BE2C (cell line): ENCODE measurements around the gene GALNT6.

Source experiments
- DNase-seq: peaks from one replicate; pipeline ENCODE4 v3.0.0-alpha.2; 2020
- H3K27me3 ChIP-seq: fragments of 250-450 bp; sonication (Bioruptor Pico); 2 replicates; pipeline ENCODE4 v1.5.1; 2020; ENCODE audit warnings: mild to moderate bottlenecking
- H3K36me3 ChIP-seq: fragments of 250-450 bp; sonication (Bioruptor Pico); 2 replicates; pipeline ENCODE4 v1.5.1; 2020; ENCODE audit warnings: mild to moderate bottlenecking
- H3K4me1 ChIP-seq: fragments of 250-450 bp; sonication (Bioruptor Pico); 2 replicates; pipeline ENCODE4 v1.5.1; 2020
- H3K4me3 ChIP-seq: 2 replicates; pipeline ENCODE4 v1.5.1; 2011; ENCODE audit warnings: low read depth, low read length
- H3K9me3 ChIP-seq: fragments of 250-450 bp; sonication (Bioruptor Pico); 2 replicates; pipeline ENCODE4 v1.5.1; 2020
- TF ChIP-seq, protein P1 (sequence below): IDR thresholded peaks from 2 replicates; pipeline ENCODE4 v1.5.1; 2012; ENCODE audit warnings: mild to moderate bottlenecking, low read depth, low read length

GALNT6 gene

DNA sequence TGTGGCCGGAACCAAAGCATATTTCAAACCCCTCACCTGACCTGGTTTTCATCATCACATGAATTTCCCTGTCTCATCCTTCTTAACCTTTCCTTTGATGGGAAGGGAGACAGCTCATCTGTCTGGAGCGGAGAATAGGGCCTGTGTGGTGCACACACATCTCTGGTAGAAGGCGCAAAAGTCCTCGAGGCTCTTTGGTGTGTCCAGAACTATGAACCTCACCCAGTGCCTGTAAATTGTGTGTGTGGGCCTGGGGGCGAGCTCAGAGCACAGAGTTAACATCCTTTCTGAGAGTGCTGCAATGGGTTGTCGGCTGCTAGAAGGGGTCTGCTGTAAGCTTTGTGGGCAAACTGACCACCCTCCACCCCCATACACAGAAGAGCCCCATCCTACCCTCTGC, 749 bp downstream of the GALNT6 start:
- H3K4me1 ChIP-seq, result peaks cover 35% of the 10 kb centered on the region
- DNase-seq, result no peak
- H3K27me3 ChIP-seq, result no peaks in the 10 kb centered on the region
- TF ChIP-seq, protein P1, sequence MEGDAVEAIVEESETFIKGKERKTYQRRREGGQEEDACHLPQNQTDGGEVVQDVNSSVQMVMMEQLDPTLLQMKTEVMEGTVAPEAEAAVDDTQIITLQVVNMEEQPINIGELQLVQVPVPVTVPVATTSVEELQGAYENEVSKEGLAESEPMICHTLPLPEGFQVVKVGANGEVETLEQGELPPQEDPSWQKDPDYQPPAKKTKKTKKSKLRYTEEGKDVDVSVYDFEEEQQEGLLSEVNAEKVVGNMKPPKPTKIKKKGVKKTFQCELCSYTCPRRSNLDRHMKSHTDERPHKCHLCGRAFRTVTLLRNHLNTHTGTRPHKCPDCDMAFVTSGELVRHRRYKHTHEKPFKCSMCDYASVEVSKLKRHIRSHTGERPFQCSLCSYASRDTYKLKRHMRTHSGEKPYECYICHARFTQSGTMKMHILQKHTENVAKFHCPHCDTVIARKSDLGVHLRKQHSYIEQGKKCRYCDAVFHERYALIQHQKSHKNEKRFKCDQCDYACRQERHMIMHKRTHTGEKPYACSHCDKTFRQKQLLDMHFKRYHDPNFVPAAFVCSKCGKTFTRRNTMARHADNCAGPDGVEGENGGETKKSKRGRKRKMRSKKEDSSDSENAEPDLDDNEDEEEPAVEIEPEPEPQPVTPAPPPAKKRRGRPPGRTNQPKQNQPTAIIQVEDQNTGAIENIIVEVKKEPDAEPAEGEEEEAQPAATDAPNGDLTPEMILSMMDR, result no peak
- H3K4me3 ChIP-seq, result peak overlapping the region; percentile 73
- no peaks in the 10 kb centered on the region for H3K36me3 ChIP-seq
- H3K9me3 ChIP-seq, result no peaks in the 10 kb centered on the region

DNA sequence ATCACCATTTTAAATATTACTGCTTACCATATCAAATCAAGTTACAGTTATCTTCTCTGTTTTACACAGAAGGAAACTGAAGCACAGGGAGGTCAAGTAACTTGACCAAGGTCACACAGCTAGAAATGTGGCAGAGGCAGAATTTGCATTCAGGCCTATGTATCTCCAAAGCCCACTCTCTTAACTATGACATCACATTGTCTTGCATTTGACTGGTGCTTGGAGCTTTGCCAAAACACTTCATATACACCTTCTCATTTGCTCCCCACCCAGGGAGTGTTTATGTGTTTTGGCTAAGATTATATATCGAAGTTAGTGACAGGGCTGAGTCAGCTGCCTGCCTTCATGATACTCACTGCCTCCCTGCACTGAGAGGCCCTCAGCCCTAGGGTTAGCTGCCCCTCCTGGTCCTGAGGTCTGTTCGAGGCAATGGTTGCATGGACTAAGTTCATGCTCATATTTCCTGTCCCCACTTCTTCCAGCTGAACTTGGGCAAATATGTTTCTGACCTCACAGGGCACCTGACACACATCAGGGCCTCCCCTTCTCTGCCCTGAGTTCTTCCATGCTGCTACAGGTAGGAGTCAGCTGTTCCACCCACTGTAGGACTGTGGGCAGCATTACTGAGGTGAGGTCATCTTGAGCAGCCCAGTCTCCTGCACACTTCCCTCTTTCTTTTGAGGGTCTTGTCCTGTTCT, 1.8 kb downstream of the GALNT6 start:
- Histone ChIP-seq H3K4me3 (no peak overlapping the region), H3K27me3 (no peaks in the 10 kb centered on the region), H3K4me1 (peaks cover 33% of the 10 kb centered on the region), H3K36me3 (no peaks in the 10 kb centered on the region), H3K9me3 (no peaks in the 10 kb centered on the region)
- TF ChIP-seq, protein P1, result no peak
- no peak for DNase-seq

DNA sequence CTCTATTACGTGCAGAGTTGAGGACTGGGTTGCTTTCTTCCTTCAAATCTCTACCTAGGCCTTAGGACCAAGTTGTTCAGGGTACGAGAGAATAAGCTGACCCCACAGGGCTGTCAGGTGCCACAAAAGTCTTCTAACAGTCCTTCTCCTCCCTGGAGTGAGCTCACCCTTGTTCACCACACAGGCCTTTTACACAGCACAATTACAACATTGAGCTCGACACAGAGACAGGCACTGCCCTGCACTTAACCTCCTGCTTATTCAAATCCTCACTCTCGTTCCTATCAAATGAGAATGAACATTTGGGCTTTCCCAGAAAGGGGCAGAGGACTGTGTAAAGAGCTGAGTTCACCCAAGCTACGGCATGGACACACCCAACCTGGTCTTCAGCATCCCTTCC, 2.4 kb downstream of the GALNT6 start:
- Histone ChIP-seq H3K9me3 (no peaks in the 10 kb centered on the region), H3K36me3 (no peaks in the 10 kb centered on the region), H3K4me3 (no peak overlapping the region), H3K4me1 (peaks cover 31% of the 10 kb centered on the region), H3K27me3 (no peaks in the 10 kb centered on the region)
- TF ChIP-seq, protein P1, result no peak
- no peak for DNase-seq

DNA sequence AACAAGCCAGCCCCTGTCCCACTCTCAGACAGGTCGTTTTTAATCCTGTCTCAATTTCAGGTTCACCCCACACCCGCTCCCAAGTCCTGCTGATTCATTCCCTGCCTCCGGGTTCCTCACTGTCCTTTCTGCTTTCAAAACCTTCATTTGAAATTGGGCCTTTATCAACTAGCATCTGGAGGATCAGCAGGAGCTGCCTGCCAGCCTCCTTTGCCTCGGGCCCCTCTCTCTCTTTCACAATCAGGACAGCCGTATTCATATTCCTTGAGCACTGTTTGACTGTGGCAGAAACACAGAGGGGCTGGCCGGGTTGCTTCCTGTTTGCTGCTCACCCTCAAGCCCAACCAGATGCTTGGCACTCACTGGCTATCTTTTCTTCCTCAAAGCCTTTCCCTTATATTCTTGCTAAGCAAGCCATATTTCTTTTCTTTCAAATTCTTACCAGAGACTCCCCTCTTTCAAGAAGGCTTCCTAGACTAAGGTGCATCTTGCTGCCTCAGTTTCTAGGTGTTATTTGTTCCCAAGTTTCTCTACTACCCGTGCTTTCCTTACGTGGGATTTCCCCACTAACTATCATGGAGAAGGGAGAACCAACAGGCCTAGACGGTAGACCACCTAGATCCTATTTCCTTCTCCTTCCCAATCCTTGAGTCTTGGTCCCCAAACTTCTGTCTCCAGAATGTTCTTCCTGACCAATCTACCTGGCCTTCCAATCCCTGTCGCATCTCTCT, 3.0 kb downstream of the GALNT6 start:
- TF ChIP-seq, protein P1, result no peak
- H3K4me3 ChIP-seq, result peak overlapping the region; percentile 11; the same call in 1 of the 2 replicates
- DNase-seq, result peak; percentile 77
- H3K9me3 ChIP-seq, result no peaks in the 10 kb centered on the region
- no peaks in the 10 kb centered on the region for H3K27me3 ChIP-seq
- peaks cover 27% of the 10 kb centered on the region for H3K4me1 ChIP-seq
- H3K36me3 ChIP-seq, result no peaks in the 10 kb centered on the region

DNA sequence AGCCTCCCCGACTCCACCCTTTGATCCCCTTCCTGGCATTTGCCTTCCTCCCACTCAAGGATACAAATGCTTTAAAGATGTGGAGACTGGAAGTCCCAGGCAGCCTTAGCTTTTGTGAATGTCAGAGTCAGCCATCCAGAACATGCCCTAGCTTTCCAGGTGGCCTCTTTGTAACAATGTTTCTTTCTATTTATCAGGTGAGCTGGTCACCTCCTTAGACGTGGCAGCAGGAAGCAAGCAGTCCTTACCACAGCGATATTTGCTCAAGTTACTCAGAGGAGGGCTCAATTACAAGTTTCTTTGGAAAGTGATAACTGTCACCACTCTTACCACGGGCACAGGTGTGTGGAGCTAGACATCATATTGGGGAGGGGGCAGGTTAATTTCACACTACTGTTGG, 4.9 kb downstream of the GALNT6 start:
- H3K9me3 ChIP-seq, result no peaks in the 10 kb centered on the region
- no peaks in the 10 kb centered on the region for H3K27me3 ChIP-seq
- H3K4me1 ChIP-seq, result peaks cover 30% of the 10 kb centered on the region
- H3K4me3 ChIP-seq, result no peak overlapping the region
- DNase-seq, result no peak
- TF ChIP-seq, protein P1, result no peak
- no peaks in the 10 kb centered on the region for H3K36me3 ChIP-seq
